AG04450 (cell line): ENCODE measurements around the gene DIP2A. TPM values are rescaled to one million over a fixed set of nuclear protein-coding genes. Genes with fewer than 3 reads are reported as not detected.

Source experiments
- CTCF ChIA-PET: fragments of 300-600, 350-600 bp; formaldehyde crosslinking; extraction: SDS; loops from one replicate; lab custom pipeline; 2022; ENCODE audit warnings: antibody characterized with exemption, inconsistent platforms; lab: Charles Lee
- POLR2A ChIA-PET: fragments of 350-600 bp; formaldehyde crosslinking; extraction: SDS; loops from one replicate; lab custom pipeline; 2021; ENCODE audit warnings: antibody characterized with exemption, inconsistent platforms; lab: Yijun Ruan, JAX
- DNase-seq: peaks from one replicate; pipeline ENCODE4 v3.0.0-alpha.2; 2011; ENCODE audit warnings: low read depth, low spot score
- H3K27ac ChIP-seq: one replicate; pipeline ENCODE4 v1.5.1; 2012; ENCODE audit warnings: low read depth, low read length, control low read depth
- H3K27me3 ChIP-seq: one replicate; pipeline ENCODE4 v1.6.0; 2012; ENCODE audit warnings: low read length; ENCODE audit not compliant: control insufficient read depth, insufficient read depth
- H3K4me3 ChIP-seq: 2 replicates; pipeline ENCODE4 v1.5.1; 2011; ENCODE audit warnings: mild to moderate bottlenecking, low read depth, low read length, control low read depth
- H3K9me3 ChIP-seq: 2 replicates; pipeline ENCODE4 v1.5.1; 2012; ENCODE audit warnings: low read length; ENCODE audit not compliant: control insufficient read depth, insufficient read depth
- CTCF ChIP-seq: IDR thresholded peaks from 2 replicates; pipeline ENCODE4 v1.5.1; 2011; ENCODE audit warnings: low read depth, low read length, control low read depth, inconsistent platforms
- polyA plus RNA-seq: library from polyadenylated mRNA; depleted of rRNA; stranded (reverse); fragments of >200 nt; gene quantifications from 2 replicates; pipeline ENCODE4 v1.2.3, GENCODE V29; 2011

The DIP2A gene
- polyA plus RNA-seq, 1 experiment = 21.0 TPM

- Histone ChIP-seq H3K27me3 (no peaks in the 10 kb centered on the region), H3K9me3 (no peaks in the 10 kb centered on the region; the same call in 1 of the 2 replicates), H3K4me3 (no peak overlapping the region), H3K27ac (no peak overlapping the region)
- CTCF ChIA-PET = no interaction called here
- TF ChIP-seq CTCF = no peak
- DNase-seq = no peak
- POLR2A ChIA-PET = no interaction called here
These were observed 105.7 kb downstream of the DIP2A start for GRCh38 chr21:46564391-46564790.

DNA sequence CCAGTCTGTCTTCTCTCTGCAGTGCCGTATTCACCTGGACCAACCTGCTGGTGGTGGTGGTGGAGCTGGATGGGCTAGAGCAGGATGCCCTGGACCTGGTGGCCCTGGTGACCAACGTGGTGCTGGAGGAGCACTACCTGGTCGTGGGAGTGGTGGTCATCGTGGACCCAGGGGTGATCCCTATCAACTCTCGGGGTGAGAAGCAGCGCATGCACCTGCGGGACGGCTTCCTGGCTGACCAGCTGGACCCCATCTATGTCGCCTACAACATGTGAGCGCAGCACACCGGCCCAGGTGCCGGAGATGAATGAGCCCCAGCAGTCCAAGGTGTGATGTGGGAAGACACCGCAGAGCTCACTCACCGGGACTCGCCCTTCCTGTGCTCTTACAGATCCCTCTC lies 108.7 kb downstream of the DIP2A start:
- no peak overlapping the region for H3K27ac ChIP-seq
- POLR2A ChIA-PET = no interaction called here
- H3K4me3 ChIP-seq = no peak overlapping the region
- no peak for TF ChIP-seq CTCF
- H3K27me3 ChIP-seq = no peaks in the 10 kb centered on the region
- DNase-seq = no peak
- H3K9me3 ChIP-seq = no peaks in the 10 kb centered on the region
- CTCF ChIA-PET = no interaction called here

DNA sequence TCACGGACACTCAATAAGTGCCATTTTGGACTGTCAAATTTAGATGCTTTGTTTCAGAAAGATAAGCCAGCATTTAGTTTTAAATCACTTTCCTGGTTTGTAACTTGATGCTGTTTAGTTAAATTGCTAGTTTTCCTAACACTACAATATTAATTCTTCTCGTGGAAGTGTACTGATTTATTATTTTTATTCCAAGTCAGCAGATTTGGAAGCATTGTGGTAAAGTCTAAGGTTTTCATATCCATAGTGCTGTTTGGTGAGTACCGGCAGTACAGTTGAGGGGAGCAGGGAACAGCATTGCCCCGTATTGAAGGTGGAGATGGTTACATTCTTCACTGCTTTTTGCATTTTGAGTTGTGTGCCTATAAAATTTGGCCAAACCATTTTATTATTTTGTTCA lies 109.9 kb downstream of the DIP2A start:
- CTCF ChIA-PET = no interaction called here
- Histone ChIP-seq H3K4me3 (no peak overlapping the region), H3K27me3 (no peaks in the 10 kb centered on the region), H3K9me3 (peaks cover 3% of the 10 kb centered on the region; the same call in 1 of the 2 replicates), H3K27ac (no peak overlapping the region)
- POLR2A ChIA-PET = interaction anchor here (0.7 kb wide), 1 partner anchor 67 kb away, joined by 3 read pairs; the partner anchor contains the start of gene PRMT2
- TF ChIP-seq CTCF = no peak
- no peak for DNase-seq

GRCh38 chr21:46569081-46569480 lies 110.4 kb downstream of the DIP2A start:
- no peaks in the 10 kb centered on the region for H3K27me3 ChIP-seq
- CTCF ChIA-PET = no interaction called here
- TF ChIP-seq CTCF = no peak
- H3K4me3 ChIP-seq = no peak overlapping the region
- POLR2A ChIA-PET = interaction anchor here (0.7 kb wide), 1 partner anchor 66 kb away, joined by 3 read pairs; the partner anchor contains the start of gene PRMT2
- H3K27ac ChIP-seq = no peak overlapping the region
- peaks cover 3% of the 10 kb centered on the region; the same call in 1 of the 2 replicates for H3K9me3 ChIP-seq
- DNase-seq = no peak

DNA sequence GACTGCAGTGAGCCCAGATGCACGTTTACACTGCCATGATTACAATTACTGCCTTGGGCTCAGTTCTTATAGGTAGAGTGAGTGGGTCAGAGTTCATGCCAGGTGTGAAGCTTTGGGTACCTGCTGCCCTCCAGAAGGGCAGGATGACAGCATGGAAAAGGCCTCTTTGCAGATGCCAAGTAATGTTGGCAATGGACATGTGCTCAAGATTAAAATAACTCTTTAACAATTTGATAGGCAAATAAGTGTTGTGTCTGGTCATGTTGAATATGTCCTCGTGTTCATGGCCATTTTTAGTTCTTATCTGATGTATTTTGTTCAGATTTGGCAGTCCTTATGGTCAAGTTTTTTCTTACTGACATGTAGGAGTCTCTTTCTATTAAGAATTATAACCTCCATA lies 111.4 kb downstream of the DIP2A start:
- ChIA-PET POLR2A (no interaction called here), CTCF (no interaction called here)
- no peak for TF ChIP-seq CTCF
- H3K27ac ChIP-seq = no peak overlapping the region
- no peak overlapping the region for H3K4me3 ChIP-seq
- DNase-seq = no peak
- H3K27me3 ChIP-seq = no peaks in the 10 kb centered on the region
- peaks cover 3% of the 10 kb centered on the region; the same call in 1 of the 2 replicates for H3K9me3 ChIP-seq
